HCT116 (cell line): Measurements from ENCODE around the gene KLHDC10. TPM values are rescaled to one million over a fixed set of nuclear protein-coding genes. Genes with fewer than 3 reads are reported as not detected.

Source experiments
- ATAC-seq: fragments of 200-7000 bp; cut with Tn5 transposase; 2 replicates; pipeline ENCODE4 v1.9.1; 2020; ENCODE audit warnings: mild to moderate bottlenecking, moderate library complexity
- BruUV-seq: library from RNA; stranded (reverse); fragments of 400-500 nt; replicated peaks from 2 replicates; lab custom pipeline; 2021; lab: Mats Ljungman, UMichigan
- CTCF ChIA-PET: fragments of 300-600 bp; sonication (Branson Sonifier 250); formaldehyde crosslinking; loops from one replicate; lab custom pipeline; 2021; ENCODE audit warnings: antibody characterized with exemption; lab: Charles Lee
- POLR2A ChIA-PET: fragments of 300-600, 350-600 bp; sonication (Branson Sonifier 250); formaldehyde crosslinking; loops from one replicate; lab custom pipeline; 2021; ENCODE audit warnings: antibody characterized with exemption; lab: Charles Lee
- RAD21 ChIA-PET, 2 experiments: fragments of 300-600 bp; sonication (Branson Sonifier 250); formaldehyde crosslinking; loops; one replicate each; lab custom pipeline; 2023; ENCODE audit warnings: low total read pairs in 2 of 2; ENCODE audit not compliant: uncharacterized antibody in 2 of 2, unreplicated experiment in 2 of 2, low non-redundant PET in 1 of 2; lab: Charles Lee
- DNase-seq: peaks from one replicate; pipeline ENCODE4 v3.0.0-alpha.2; 2010; ENCODE audit warnings: low read depth, low spot score
- H2AFZ ChIP-seq: fragments of 200-600 bp; shearing (Covaris generic), sonication (generic); 2 replicates; pipeline ENCODE4 v1.6.1; 2017; ENCODE audit warnings: low read depth, mixed run types, mixed read lengths, antibody characterized with exemption, low read length; ENCODE audit not compliant: poor library complexity, severe bottlenecking
- H3K27ac ChIP-seq: 2 replicates; pipeline ENCODE4 v1.5.1; 2012; ENCODE audit warnings: low read depth, low read length
- H3K27me3 ChIP-seq: fragments of 200-600 bp; sonication (generic); 2 replicates; pipeline ENCODE4 v1.6.1; 2016; ENCODE audit warnings: mixed run types, low read length, mixed read lengths; ENCODE audit not compliant: insufficient read depth
- H3K36me3 ChIP-seq, 2 experiments: fragments of 200-500 bp in 1 of 2; fragments of 200-600 bp in 1 of 2; sonication (Bioruptor generic) in 1 of 2; sonication (generic) in 1 of 2; 2 replicates each; pipeline versions ENCODE4 v1.5.1 to v1.6.1; 2014 to 2016; ENCODE audit warnings: low read length in 2 of 2, inconsistent platforms in 1 of 2, mixed read lengths in 1 of 2, mixed run types in 1 of 2; ENCODE audit not compliant: insufficient read depth in 2 of 2, control insufficient read depth in 1 of 2
- H3K4me1 ChIP-seq, 2 experiments: fragments of 200-600 bp in 1 of 2; sonication (generic) in 1 of 2; 2 replicates each; pipeline versions ENCODE4 v1.5.1 to v1.6.1; 2012 to 2017; ENCODE audit warnings: low read length in 2 of 2, inconsistent platforms in 1 of 2, mild to moderate bottlenecking in 1 of 2, mixed read lengths in 1 of 2, mixed run types in 1 of 2, moderate library complexity in 1 of 2; ENCODE audit not compliant: insufficient read depth in 2 of 2, control insufficient read depth in 1 of 2
- H3K4me2 ChIP-seq: fragments of 200-600 bp; sonication (generic); 2 replicates; pipeline ENCODE4 v1.6.1; 2017; ENCODE audit warnings: mixed run types, low read length, mixed read lengths
- H3K4me3 ChIP-seq, 2 experiments: fragments of 200-600 bp in 1 of 2; sonication (generic) in 1 of 2; replicated peaks in 1 of 2; 2 replicates each; pipeline ENCODE4 v1.5.1; 2011 to 2016; ENCODE audit warnings: low read length in 2 of 2, control low read depth in 1 of 2, low read depth in 1 of 2, mild to moderate bottlenecking in 1 of 2, mixed read lengths in 1 of 2, mixed run types in 1 of 2
- H3K79me2 ChIP-seq: fragments of 200-600 bp; sonication (generic); 2 replicates; pipeline ENCODE4 v1.6.1; 2017; ENCODE audit warnings: mild to moderate bottlenecking, mixed run types, low read length, moderate library complexity, mixed read lengths; ENCODE audit not compliant: insufficient read depth
- H3K9ac ChIP-seq: fragments of 200-600 bp; sonication (generic); 2 replicates; pipeline ENCODE4 v1.6.1; 2016; ENCODE audit warnings: low read length, mixed read lengths
- H3K9me2 ChIP-seq: fragments of 200-600 bp; sonication (generic), shearing (Covaris generic); 2 replicates; pipeline ENCODE4 v1.6.1; 2017; ENCODE audit warnings: mixed run types, mild to moderate bottlenecking, moderate library complexity; ENCODE audit not compliant: insufficient read depth
- H3K9me3 ChIP-seq, 2 experiments: fragments of 200-500 bp in 1 of 2; fragments of 200-600 bp in 1 of 2; sonication (Bioruptor generic) in 1 of 2; sonication (generic) in 1 of 2; 2 replicates each; pipeline ENCODE4 v1.6.1; 2014 to 2017; ENCODE audit warnings: low read length in 2 of 2, mixed read lengths in 2 of 2, inconsistent platforms in 1 of 2, low read depth in 1 of 2, mild to moderate bottlenecking in 1 of 2, mixed run types in 1 of 2, moderate library complexity in 1 of 2; ENCODE audit not compliant: control insufficient read depth in 1 of 2, insufficient read depth in 1 of 2
- H4K20me1 ChIP-seq: fragments of 200-600 bp; sonication (generic), shearing (Covaris generic); 2 replicates; pipeline ENCODE4 v1.6.1; 2017; ENCODE audit warnings: mixed run types, mild to moderate bottlenecking, moderate library complexity; ENCODE audit not compliant: insufficient read depth
- CTCF ChIP-seq, 3 experiments: fragments of 200-600 bp in 1 of 3; sonication (generic) in 1 of 3; IDR thresholded peaks in 2 of 3; conservative IDR thresholded peaks in 1 of 3; 2 replicates each; pipeline ENCODE4 v1.5.1; 2012 to 2017; ENCODE audit warnings: low read depth in 2 of 3, low read length in 2 of 3, antibody characterized with exemption in 1 of 3, borderline replicate concordance in 1 of 3, control low read depth in 1 of 3, mild to moderate bottlenecking in 1 of 3, mixed read lengths in 1 of 3, mixed run types in 1 of 3, moderate library complexity in 1 of 3; ENCODE audit not compliant: insufficient read depth in 1 of 3
- EZH2phosphoT487 ChIP-seq: fragments of 200-600 bp; IDR thresholded peaks from 2 replicates; pipeline ENCODE4 v1.6.1; 2018; ENCODE audit warnings: antibody characterized with exemption, borderline replicate concordance
- FOSL1 ChIP-seq: IDR thresholded peaks from 2 replicates; pipeline ENCODE4 v1.6.1; 2012; ENCODE audit warnings: low read depth
- JUND ChIP-seq: IDR thresholded peaks from 2 replicates; pipeline ENCODE4 v1.6.1; 2012
- ZBTB33 ChIP-seq: IDR thresholded peaks from 2 replicates; pipeline ENCODE4 v1.6.1; 2011; ENCODE audit warnings: mild to moderate bottlenecking, low read length, moderate library complexity; ENCODE audit not compliant: insufficient replicate concordance; ENCODE audit errors: extremely low read depth
- intact Hi-C: fragments of 100-400 bp; cut with micrococcal nuclease; formaldehyde crosslinking; loops from 2 replicates; pipeline ENCODE4 v1.10.0; 2022
- total RNA-seq: library from RNA; stranded (reverse); gene quantifications from one replicate; pipeline ENCODE4 v1.2.1, GENCODE V29; 2021; ENCODE audit not compliant: unreplicated experiment

The KLHDC10 gene
- total RNA-seq, 1 experiment from 2014 or later = 25.8 TPM

- no peaks in the 10 kb centered on the region for H3K9me3 ChIP-seq
- CTCF ChIA-PET = no interaction called here
- H3K4me3 ChIP-seq = no peak overlapping the region
- no peak overlapping the region for H3K4me2 ChIP-seq
- intact Hi-C loops = no loop called here
- RAD21 ChIA-PET = no interaction called here
- no peak overlapping the region for H3K9ac ChIP-seq
- H3K4me1 ChIP-seq = no peaks in the 10 kb centered on the region
- no peak for ATAC-seq
- H3K27ac ChIP-seq = no peak overlapping the region
- no peak overlapping the region for H2AFZ ChIP-seq
- BruUV-seq = no TSS peak
- DNase-seq = no peak
- POLR2A ChIA-PET = no interaction called here
- peaks cover 29 to 36% of the 10 kb centered on the region in 2 experiments; a peak in 3 of 4 replicates for H3K36me3 ChIP-seq
- TF ChIP-seq JUND (no peak), CTCF (IDR thresholded peaks at IDR 0.05 in 2 of 3, conservative IDR thresholded peaks at IDR 0.05 in 1 of 3; ENCODE audit: borderline replicate concordance in 1 of 3, insufficient read depth in 1 of 3, low read depth in 2 of 3, low read length in 2 of 3) (no peak), ZBTB33 (no peak), EZH2phosphoT487 (no peak), FOSL1 (no peak)
- H3K9me2 ChIP-seq = no peaks in the 10 kb centered on the region
- H3K27me3 ChIP-seq = no peaks in the 10 kb centered on the region
- H3K79me2 ChIP-seq = 0 out of 2 replicates have a peak, but pooled peaks cover 16% of the 10 kb centered on the region
- H4K20me1 ChIP-seq = peaks cover 3% of the 10 kb centered on the region; the same call in 1 of the 2 replicates
Observed at GRCh38 chr7:130178251-130178650, 107.9 kb downstream of the KLHDC10 start.
